Measurements from ENCODE around the gene KCNT1. TPM values are rescaled to one million over a fixed set of nuclear protein-coding genes. Genes with fewer than 3 reads are reported as not detected.

The KCNT1 gene
- 6.9 TPM for total RNA-seq

GRCh38 chr9:135701959-135702721 lies at the start of gene KCNT1:
Gene KCNT1 (plus strand): TSS chr9:135702185. CDS start chr9:135702259, 74 bp downstream.

GRCh38 chr9:135662758-135663450 lies 39.1 kb upstream of the KCNT1 start, which contains the start of gene LCN9:
Gene LCN9 (plus strand): TSS chr9:135663309. CDS start chr9:135663322, 13 bp downstream.

GRCh38 chr9:135699440-135699839 lies 2.5 kb upstream of the KCNT1 start, which contains the start of gene SOHLH1:
Gene SOHLH1 (minus strand): TSS chr9:135699481. CDS start chr9:135699467, 14 bp downstream.

Other genes starting within 250 kb of the KCNT1 start
- 38.8 TPM for gene PPP1R26, start 222.4 kb upstream of the KCNT1 start, total RNA-seq
- 16.0 TPM for gene MRPS2, start 201.5 kb upstream of the KCNT1 start, total RNA-seq
- gene LCN1, start 180.7 kb upstream of the KCNT1 start, total RNA-seq: not detected
- not detected for gene OBP2A, start 156.1 kb upstream of the KCNT1 start, total RNA-seq
- not detected for gene PAEP, start 140.4 kb upstream of the KCNT1 start, total RNA-seq
- not detected for gene GLT6D1, start 62.6 kb upstream of the KCNT1 start, total RNA-seq
- gene LCN9, start 38.9 kb upstream of the KCNT1 start, total RNA-seq: not detected
- not detected for gene SOHLH1, start 2.7 kb upstream of the KCNT1 start, total RNA-seq
- 183 TPM for gene CAMSAP1, start 205.4 kb downstream of the KCNT1 start, total RNA-seq

All from parietal lobe (tissue), 1 donor.